GM23338 (cell line): Measurements from ENCODE around the gene HEPACAM. TPM values are rescaled to one million over a fixed set of nuclear protein-coding genes. Genes with fewer than 3 reads are reported as not detected.

Source experiments
- ATAC-seq: fragments of 200-7000 bp; cut with Tn5 transposase; 3 replicates; pipeline ENCODE4 v1.9.1; 2020
- DNase-seq: peaks from one replicate; pipeline ENCODE4 v3.0.0-alpha.2; 2015; ENCODE audit warnings: low spot score
- H2AFZ ChIP-seq: fragments of 200-600 bp; sonication (generic); 2 replicates; pipeline ENCODE4 v1.8.0; 2016; ENCODE audit warnings: antibody characterized with exemption, mild to moderate bottlenecking, moderate library complexity
- H3F3A ChIP-seq: fragments of 200-600 bp; sonication (generic); replicated peaks from 2 replicates; pipeline ENCODE4 v1.8.0; 2017; ENCODE audit warnings: antibody characterized with exemption, mixed run types, low read depth
- H3K27ac ChIP-seq: fragments of 200-600 bp; sonication (generic); 2 replicates; pipeline ENCODE4 v1.6.1; 2016; ENCODE audit warnings: low read depth
- H3K27me3 ChIP-seq: fragments of 200-600 bp; sonication (generic); 2 replicates; pipeline ENCODE4 v1.8.0; 2016; ENCODE audit warnings: mild to moderate bottlenecking, mixed run types, moderate library complexity; ENCODE audit not compliant: insufficient read depth
- H3K36me3 ChIP-seq: fragments of 200-600 bp; sonication (generic); 2 replicates; pipeline ENCODE4 v1.8.0; 2016; ENCODE audit warnings: mild to moderate bottlenecking; ENCODE audit not compliant: insufficient read depth
- H3K4me1 ChIP-seq: fragments of 200-600 bp; sonication (generic); 2 replicates; pipeline ENCODE4 v1.8.0; 2016; ENCODE audit warnings: mild to moderate bottlenecking, moderate library complexity; ENCODE audit not compliant: insufficient read depth
- H3K4me2 ChIP-seq: fragments of 200-600 bp; sonication (generic); 2 replicates; pipeline ENCODE4 v1.7.1; 2017; ENCODE audit warnings: mixed run types
- H3K4me3 ChIP-seq: fragments of 200-600 bp; sonication (generic); 2 replicates; pipeline ENCODE4 v1.6.1; 2016; ENCODE audit warnings: mixed run types
- H3K79me2 ChIP-seq: fragments of 200-600 bp; sonication (generic); replicated peaks from 2 replicates; pipeline ENCODE4 v1.8.0; 2017; ENCODE audit warnings: mild to moderate bottlenecking; ENCODE audit not compliant: insufficient read depth
- H3K9me2 ChIP-seq: fragments of 200-600 bp; sonication (generic); 2 replicates; pipeline ENCODE4 v1.8.0; 2017; ENCODE audit not compliant: insufficient read depth
- H4K20me1 ChIP-seq: fragments of 200-600 bp; sonication (generic); replicated peaks from 2 replicates; pipeline ENCODE4 v1.8.0; 2017; ENCODE audit warnings: mild to moderate bottlenecking; ENCODE audit not compliant: insufficient read depth
- H3K27ac Mint-ChIP-seq: 2 replicates; pipeline ENCODE4 v1.8.0; 2020; ENCODE audit warnings: inconsistent platforms, mild to moderate bottlenecking, moderate library complexity, mixed read lengths
- H3K27me3 Mint-ChIP-seq: 3 replicates; pipeline ENCODE4 v1.8.0; 2022; ENCODE audit warnings: low read depth, mild to moderate bottlenecking, moderate library complexity, mixed read lengths, inconsistent platforms; ENCODE audit not compliant: insufficient read depth, poor library complexity
- H3K36me3 Mint-ChIP-seq: 3 replicates; pipeline ENCODE4 v1.8.0; 2021; ENCODE audit warnings: low read depth, mild to moderate bottlenecking, inconsistent platforms, moderate library complexity, mixed read lengths
- H3K4me1 Mint-ChIP-seq: 3 replicates; pipeline ENCODE4 v1.8.0; 2020; ENCODE audit warnings: mild to moderate bottlenecking, inconsistent platforms, mixed read lengths
- H3K4me3 Mint-ChIP-seq: 3 replicates; pipeline ENCODE4 v1.8.0; 2021; ENCODE audit warnings: moderate library complexity, mild to moderate bottlenecking, inconsistent platforms, mixed read lengths
- H3K9me3 Mint-ChIP-seq: 3 replicates; pipeline ENCODE4 v1.8.0; 2020; ENCODE audit warnings: moderate library complexity, mild to moderate bottlenecking, inconsistent platforms, mixed read lengths
- CREB1 ChIP-seq: fragments of 250-450 bp; sonication (Bioruptor Pico); IDR thresholded peaks from 2 replicates; pipeline ENCODE4 v1.5.0; 2020; ENCODE audit warnings: low read depth, mild to moderate bottlenecking, moderate library complexity
- EZH2 ChIP-seq: fragments of 200-600 bp; sonication (generic); IDR thresholded peaks from one replicate; pipeline ENCODE4 v1.8.0; 2017; ENCODE audit warnings: antibody characterized with exemption, mild to moderate bottlenecking, low read depth; ENCODE audit not compliant: unreplicated experiment
- EZH2phosphoT487 ChIP-seq: fragments of 200-600 bp; sonication (generic); IDR thresholded peaks from one replicate; pipeline ENCODE4 v1.8.1; 2018; ENCODE audit warnings: antibody characterized with exemption; ENCODE audit not compliant: unreplicated experiment
- JUNB ChIP-seq: IDR thresholded peaks from one replicate; pipeline ENCODE4 v1.6.1; 2016; ENCODE audit warnings: antibody characterized with exemption; ENCODE audit not compliant: unreplicated experiment
- NANOG ChIP-seq: IDR thresholded peaks from 2 replicates; pipeline ENCODE4 v1.6.1; 2016; ENCODE audit warnings: antibody characterized with exemption, borderline replicate concordance
- POLR2AphosphoS5 ChIP-seq: IDR thresholded peaks from 2 replicates; pipeline ENCODE4 v1.6.1; 2016; ENCODE audit warnings: antibody characterized with exemption, low read depth
- STAT1 ChIP-seq: IDR thresholded peaks from one replicate; pipeline ENCODE4 v1.6.1; 2016; ENCODE audit warnings: antibody characterized with exemption; ENCODE audit not compliant: unreplicated experiment
- ZNF114 ChIP-seq: fragments of 250-450 bp; sonication (Bioruptor Pico); IDR thresholded peaks from 2 replicates; pipeline ENCODE4 v1.5.0; 2020; ENCODE audit warnings: mild to moderate bottlenecking, moderate library complexity
- ZNF331 ChIP-seq: fragments of 250-450 bp; sonication (Bioruptor Pico); IDR thresholded peaks from 2 replicates; pipeline ENCODE4 v1.5.0; 2020; ENCODE audit warnings: low read depth, mild to moderate bottlenecking, moderate library complexity
- polyA plus RNA-seq: library from polyadenylated mRNA; unstranded; fragments of >200 nt; fragmentation: Nextera tagmentation; extraction: Ambion mirVana; gene quantifications from 2 replicates; pipeline ENCODE4 v1.2.1, GENCODE V29; 2016
- total RNA-seq: library from RNA; depleted of rRNA; stranded (reverse); fragments of >200 nt; shearing (Covaris generic); gene quantifications from 2 replicates; pipeline ENCODE4 v1.2.3, GENCODE V29; 2014
- TF ChIP-seq, protein P1 (sequence below): IDR thresholded peaks from one replicate; pipeline ENCODE4 v1.6.1; 2018; ENCODE audit warnings: antibody characterized with exemption; ENCODE audit not compliant: unreplicated experiment
- TF ChIP-seq, protein P2 (sequence below), 2 experiments: fragments of 200-600 bp in 1 of 2; sonication (generic) in 1 of 2; conservative IDR thresholded peaks; 2 replicates each; pipeline versions ENCODE4 v1.5.1 to v1.6.1; 2016 to 2017; ENCODE audit warnings: antibody characterized with exemption in 2 of 2, low read depth in 2 of 2, mild to moderate bottlenecking in 2 of 2, moderate library complexity in 1 of 2
- TF ChIP-seq, protein P3 (sequence below): IDR thresholded peaks from 2 replicates; pipeline ENCODE4 v1.6.1; 2016; ENCODE audit warnings: antibody characterized with exemption

The HEPACAM gene
- total and polyA plus RNA-seq, 2 experiments from 2014 or later = 0.17 TPM; not detected in 1

DNA sequence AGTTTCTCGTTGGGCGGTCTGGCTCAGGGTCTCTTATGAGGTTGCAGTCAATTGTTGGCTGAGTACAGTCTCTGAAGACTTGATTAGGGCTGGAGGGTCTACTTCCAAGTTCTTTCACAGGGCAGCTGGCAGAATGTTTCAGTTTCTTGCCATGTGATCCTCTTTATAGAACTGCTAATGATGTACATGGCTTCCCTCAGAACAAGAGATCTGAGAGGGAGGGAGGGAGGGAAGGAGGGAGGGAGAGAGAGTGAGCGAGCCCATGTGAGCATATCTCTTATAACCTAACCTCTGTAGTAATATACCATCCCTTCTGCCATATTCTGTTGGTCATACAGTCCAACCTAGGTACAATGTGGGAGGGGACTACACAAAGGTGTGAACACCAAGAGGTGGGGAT is 15.5 kb upstream of the HEPACAM start:
- Mint-ChIP-seq H3K27me3 (no peaks in the 10 kb centered on the region), H3K36me3 (peaks cover 5% of the 10 kb centered on the region; the same call in 1 of the 3 replicates)

DNA sequence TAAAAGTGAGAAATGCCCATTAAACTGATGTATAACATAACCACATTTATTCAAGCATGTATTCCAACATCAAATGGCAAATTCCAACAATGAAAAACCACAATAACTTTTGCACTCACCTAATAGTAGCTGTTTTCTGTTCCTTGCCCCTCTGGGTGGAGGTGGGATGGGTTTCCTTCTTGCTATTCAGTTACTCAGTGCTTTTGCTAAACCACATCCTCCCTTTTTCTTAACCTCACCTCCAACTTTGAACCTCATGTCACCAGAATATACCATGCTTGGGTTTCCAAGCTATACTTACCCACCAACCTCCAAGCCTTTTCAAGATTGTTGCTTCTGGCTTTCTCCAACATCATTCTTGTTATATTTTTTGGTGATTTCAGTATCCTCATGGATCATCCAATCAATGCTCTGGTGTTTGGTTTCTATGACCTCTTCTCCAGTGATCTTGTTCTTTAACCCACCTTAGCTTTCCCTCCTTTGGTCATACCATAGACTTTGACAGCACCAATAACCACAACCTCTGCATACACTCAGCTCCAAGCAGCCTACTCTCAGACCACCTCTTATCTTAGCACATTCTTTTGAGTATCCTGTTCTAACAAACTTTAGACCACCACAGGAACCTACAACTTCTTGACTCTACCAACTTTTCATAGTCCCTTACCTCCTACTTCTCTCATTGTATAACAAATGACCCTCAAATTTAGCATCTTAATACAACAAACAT is 14.9 kb upstream of the HEPACAM start:
- no peak overlapping the region for H3K27ac ChIP-seq
- Mint-ChIP-seq H3K27ac (no peak overlapping the region), H3K27me3 (no peaks in the 10 kb centered on the region), H3K9me3 (peaks cover 2% of the 10 kb centered on the region; the same call in 2 of the 3 replicates), H3K36me3 (peaks cover 5% of the 10 kb centered on the region; the same call in 1 of the 3 replicates), H3K4me1 (no peaks in the 10 kb centered on the region), H3K4me3 (no peak overlapping the region)
- H4K20me1 ChIP-seq = no peaks in the 10 kb centered on the region
- DNase-seq (no peak), ATAC-seq (no peak)
- H3F3A ChIP-seq = no peaks in the 10 kb centered on the region
- H3K9me2 ChIP-seq = peaks cover 26% of the 10 kb centered on the region
- H3K27me3 ChIP-seq = peaks cover 15% of the 10 kb centered on the region
- H3K4me3 ChIP-seq = no peak overlapping the region
- peaks cover 3% of the 10 kb centered on the region; the same call in 1 of the 2 replicates for H3K4me1 ChIP-seq
- H2AFZ ChIP-seq = no peak overlapping the region
- no peaks in the 10 kb centered on the region for H3K79me2 ChIP-seq
- no peak overlapping the region for H3K4me2 ChIP-seq
- H3K36me3 ChIP-seq = no peaks in the 10 kb centered on the region
- TF ChIP-seq ZNF114 (CRISPR knock-in tag) (no peak), CREB1 (CRISPR knock-in tag) (no peak), STAT1 (no peak), EZH2 (no peak), EZH2phosphoT487 (no peak), JUNB (no peak), POLR2AphosphoS5 (no peak), NANOG (no peak), ZNF331 (CRISPR knock-in tag) (no peak)
- TF ChIP-seq, protein P1, sequence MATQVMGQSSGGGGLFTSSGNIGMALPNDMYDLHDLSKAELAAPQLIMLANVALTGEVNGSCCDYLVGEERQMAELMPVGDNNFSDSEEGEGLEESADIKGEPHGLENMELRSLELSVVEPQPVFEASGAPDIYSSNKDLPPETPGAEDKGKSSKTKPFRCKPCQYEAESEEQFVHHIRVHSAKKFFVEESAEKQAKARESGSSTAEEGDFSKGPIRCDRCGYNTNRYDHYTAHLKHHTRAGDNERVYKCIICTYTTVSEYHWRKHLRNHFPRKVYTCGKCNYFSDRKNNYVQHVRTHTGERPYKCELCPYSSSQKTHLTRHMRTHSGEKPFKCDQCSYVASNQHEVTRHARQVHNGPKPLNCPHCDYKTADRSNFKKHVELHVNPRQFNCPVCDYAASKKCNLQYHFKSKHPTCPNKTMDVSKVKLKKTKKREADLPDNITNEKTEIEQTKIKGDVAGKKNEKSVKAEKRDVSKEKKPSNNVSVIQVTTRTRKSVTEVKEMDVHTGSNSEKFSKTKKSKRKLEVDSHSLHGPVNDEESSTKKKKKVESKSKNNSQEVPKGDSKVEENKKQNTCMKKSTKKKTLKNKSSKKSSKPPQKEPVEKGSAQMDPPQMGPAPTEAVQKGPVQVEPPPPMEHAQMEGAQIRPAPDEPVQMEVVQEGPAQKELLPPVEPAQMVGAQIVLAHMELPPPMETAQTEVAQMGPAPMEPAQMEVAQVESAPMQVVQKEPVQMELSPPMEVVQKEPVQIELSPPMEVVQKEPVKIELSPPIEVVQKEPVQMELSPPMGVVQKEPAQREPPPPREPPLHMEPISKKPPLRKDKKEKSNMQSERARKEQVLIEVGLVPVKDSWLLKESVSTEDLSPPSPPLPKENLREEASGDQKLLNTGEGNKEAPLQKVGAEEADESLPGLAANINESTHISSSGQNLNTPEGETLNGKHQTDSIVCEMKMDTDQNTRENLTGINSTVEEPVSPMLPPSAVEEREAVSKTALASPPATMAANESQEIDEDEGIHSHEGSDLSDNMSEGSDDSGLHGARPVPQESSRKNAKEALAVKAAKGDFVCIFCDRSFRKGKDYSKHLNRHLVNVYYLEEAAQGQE = no peak
- TF ChIP-seq, protein P2, sequence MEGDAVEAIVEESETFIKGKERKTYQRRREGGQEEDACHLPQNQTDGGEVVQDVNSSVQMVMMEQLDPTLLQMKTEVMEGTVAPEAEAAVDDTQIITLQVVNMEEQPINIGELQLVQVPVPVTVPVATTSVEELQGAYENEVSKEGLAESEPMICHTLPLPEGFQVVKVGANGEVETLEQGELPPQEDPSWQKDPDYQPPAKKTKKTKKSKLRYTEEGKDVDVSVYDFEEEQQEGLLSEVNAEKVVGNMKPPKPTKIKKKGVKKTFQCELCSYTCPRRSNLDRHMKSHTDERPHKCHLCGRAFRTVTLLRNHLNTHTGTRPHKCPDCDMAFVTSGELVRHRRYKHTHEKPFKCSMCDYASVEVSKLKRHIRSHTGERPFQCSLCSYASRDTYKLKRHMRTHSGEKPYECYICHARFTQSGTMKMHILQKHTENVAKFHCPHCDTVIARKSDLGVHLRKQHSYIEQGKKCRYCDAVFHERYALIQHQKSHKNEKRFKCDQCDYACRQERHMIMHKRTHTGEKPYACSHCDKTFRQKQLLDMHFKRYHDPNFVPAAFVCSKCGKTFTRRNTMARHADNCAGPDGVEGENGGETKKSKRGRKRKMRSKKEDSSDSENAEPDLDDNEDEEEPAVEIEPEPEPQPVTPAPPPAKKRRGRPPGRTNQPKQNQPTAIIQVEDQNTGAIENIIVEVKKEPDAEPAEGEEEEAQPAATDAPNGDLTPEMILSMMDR (conservative IDR thresholded peaks at IDR 0.05; ENCODE audit: low read depth in 2 of 2) = no peak
- TF ChIP-seq, protein P3, sequence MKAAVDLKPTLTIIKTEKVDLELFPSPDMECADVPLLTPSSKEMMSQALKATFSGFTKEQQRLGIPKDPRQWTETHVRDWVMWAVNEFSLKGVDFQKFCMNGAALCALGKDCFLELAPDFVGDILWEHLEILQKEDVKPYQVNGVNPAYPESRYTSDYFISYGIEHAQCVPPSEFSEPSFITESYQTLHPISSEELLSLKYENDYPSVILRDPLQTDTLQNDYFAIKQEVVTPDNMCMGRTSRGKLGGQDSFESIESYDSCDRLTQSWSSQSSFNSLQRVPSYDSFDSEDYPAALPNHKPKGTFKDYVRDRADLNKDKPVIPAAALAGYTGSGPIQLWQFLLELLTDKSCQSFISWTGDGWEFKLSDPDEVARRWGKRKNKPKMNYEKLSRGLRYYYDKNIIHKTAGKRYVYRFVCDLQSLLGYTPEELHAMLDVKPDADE = no peak

More for the DNA sequence above, 15.5 kb upstream of the HEPACAM start:
- Histone ChIP-seq H3K36me3 (no peaks in the 10 kb centered on the region), H3K79me2 (no peaks in the 10 kb centered on the region), H3K27ac (no peak overlapping the region), H3K4me2 (no peak overlapping the region), H4K20me1 (no peaks in the 10 kb centered on the region), H3F3A (no peaks in the 10 kb centered on the region), H3K9me2 (peaks cover 26% of the 10 kb centered on the region), H2AFZ (no peak overlapping the region), H3K4me1 (peaks cover 3% of the 10 kb centered on the region; the same call in 1 of the 2 replicates), H3K27me3 (peaks cover 15% of the 10 kb centered on the region), H3K4me3 (no peak overlapping the region)
- TF ChIP-seq ZNF114 (CRISPR knock-in tag) (no peak), EZH2phosphoT487 (no peak), EZH2 (no peak)
- H3K4me1 Mint-ChIP-seq = no peaks in the 10 kb centered on the region
- ATAC-seq (no peak), DNase-seq (no peak)
- H3K27ac Mint-ChIP-seq = no peak overlapping the region
- H3K9me3 Mint-ChIP-seq = peaks cover 2% of the 10 kb centered on the region; the same call in 2 of the 3 replicates
- no peak overlapping the region for H3K4me3 Mint-ChIP-seq
